ENCODE results near the gene CCR4. TPM values are rescaled to one million over a fixed set of nuclear protein-coding genes. Genes with fewer than 3 reads are reported as not detected.

The CCR4 gene
- total and polyA plus RNA-seq, 2 of the 13 experiments (the other 11 are each of a cell fraction or from before 2014, with no cell fraction given): 0.04 to 0.05 TPM

GRCh38 chr3:32969656-32970055 is 18.2 kb downstream of the CCR4 start (continued):
- TF ChIP-seq, protein P1, sequence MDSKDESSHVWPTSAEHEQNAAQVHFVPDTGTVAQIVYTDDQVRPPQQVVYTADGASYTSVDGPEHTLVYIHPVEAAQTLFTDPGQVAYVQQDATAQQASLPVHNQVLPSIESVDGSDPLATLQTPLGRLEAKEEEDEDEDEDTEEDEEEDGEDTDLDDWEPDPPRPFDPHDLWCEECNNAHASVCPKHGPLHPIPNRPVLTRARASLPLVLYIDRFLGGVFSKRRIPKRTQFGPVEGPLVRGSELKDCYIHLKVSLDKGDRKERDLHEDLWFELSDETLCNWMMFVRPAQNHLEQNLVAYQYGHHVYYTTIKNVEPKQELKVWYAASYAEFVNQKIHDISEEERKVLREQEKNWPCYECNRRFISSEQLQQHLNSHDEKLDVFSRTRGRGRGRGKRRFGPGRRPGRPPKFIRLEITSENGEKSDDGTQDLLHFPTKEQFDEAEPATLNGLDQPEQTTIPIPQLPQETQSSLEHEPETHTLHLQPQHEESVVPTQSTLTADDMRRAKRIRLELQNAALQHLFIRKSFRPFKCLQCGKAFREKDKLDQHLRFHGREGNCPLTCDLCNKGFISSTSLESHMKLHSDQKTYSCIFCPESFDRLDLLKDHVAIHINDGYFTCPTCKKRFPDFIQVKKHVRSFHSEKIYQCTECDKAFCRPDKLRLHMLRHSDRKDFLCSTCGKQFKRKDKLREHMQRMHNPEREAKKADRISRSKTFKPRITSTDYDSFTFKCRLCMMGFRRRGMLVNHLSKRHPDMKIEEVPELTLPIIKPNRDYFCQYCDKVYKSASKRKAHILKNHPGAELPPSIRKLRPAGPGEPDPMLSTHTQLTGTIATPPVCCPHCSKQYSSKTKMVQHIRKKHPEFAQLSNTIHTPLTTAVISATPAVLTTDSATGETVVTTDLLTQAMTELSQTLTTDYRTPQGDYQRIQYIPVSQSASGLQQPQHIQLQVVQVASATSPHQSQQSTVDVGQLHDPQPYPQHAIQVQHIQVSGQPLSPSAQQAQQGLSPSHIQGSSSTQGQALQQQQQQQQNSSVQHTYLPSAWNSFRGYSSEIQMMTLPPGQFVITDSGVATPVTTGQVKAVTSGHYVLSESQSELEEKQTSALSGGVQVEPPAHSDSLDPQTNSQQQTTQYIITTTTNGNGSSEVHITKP (CRISPR knock-in tag; IDR thresholded peaks at IDR 0.05; ENCODE audit: low read depth): peak; percentile 37; the same call in 1 of the 2 replicates
- peak; percentile 61 for TF ChIP-seq SAP130 (CRISPR knock-in tag; IDR thresholded peaks at IDR 0.05; ENCODE audit: low read depth)
- TF ChIP-seq ZSCAN29 (CRISPR knock-in tag; conservative IDR thresholded peaks at IDR 0.05): no peak
- TF ChIP-seq ZNF770 (CRISPR knock-in tag; IDR thresholded peaks at IDR 0.05): no peak
- TF ChIP-seq RAD21 (CRISPR knock-in tag; IDR thresholded peaks at IDR 0.05): no peak
- peak; percentile 17 for TF ChIP-seq TEAD3 (CRISPR knock-in tag; optimal IDR thresholded peaks at IDR 0.05; ENCODE audit: borderline replicate concordance)
- TF ChIP-seq NFKBIZ (CRISPR knock-in tag; IDR thresholded peaks at IDR 0.05): no peak
- TF ChIP-seq ZNF724P (CRISPR knock-in tag; IDR thresholded peaks at IDR 0.05; ENCODE audit: borderline replicate concordance): no peak
- no peak for TF ChIP-seq NPAS2 (CRISPR knock-in tag; IDR thresholded peaks at IDR 0.05; ENCODE audit: borderline replicate concordance)
- TF ChIP-seq ZNF557 (CRISPR knock-in tag; IDR thresholded peaks at IDR 0.05): no peak
- TF ChIP-seq MEF2D (CRISPR knock-in tag; IDR thresholded peaks at IDR 0.05): no peak
- TF ChIP-seq, protein P2, sequence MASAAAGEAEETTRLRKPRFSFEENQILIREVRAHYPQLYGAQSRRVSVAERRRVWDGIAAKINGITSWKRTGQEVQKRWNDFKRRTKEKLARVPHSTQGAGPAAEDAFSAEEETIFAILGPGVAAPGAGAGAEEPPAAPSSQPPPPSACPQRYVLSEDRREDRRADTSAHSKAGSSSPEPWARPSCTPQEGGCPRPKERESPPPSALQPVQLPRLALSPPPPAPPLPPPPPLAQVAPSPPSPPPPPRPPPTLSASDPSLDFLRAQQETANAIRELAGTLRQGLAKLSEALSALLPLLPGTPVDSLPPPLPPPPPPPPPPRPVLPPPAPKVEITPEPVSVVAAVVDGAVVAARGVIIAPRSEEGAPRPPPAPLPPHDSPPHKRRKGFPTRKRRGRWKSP (CRISPR knock-in tag; IDR thresholded peaks at IDR 0.05): no peak
- TF ChIP-seq ZNF331 (CRISPR knock-in tag; IDR thresholded peaks at IDR 0.05): no peak
- TF ChIP-seq ZFP82 (CRISPR knock-in tag; IDR thresholded peaks at IDR 0.05; ENCODE audit: borderline replicate concordance): no peak
- no peak for TF ChIP-seq ZNF224 (CRISPR knock-in tag; IDR thresholded peaks at IDR 0.05)
- TF ChIP-seq NFIB (CRISPR knock-in tag; IDR thresholded peaks at IDR 0.05; ENCODE audit: borderline replicate concordance): no peak
- TF ChIP-seq, protein P3, sequence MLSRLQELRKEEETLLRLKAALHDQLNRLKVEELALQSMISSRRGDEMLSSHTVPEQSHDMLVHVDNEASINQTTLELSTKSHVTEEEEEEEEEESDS (CRISPR knock-in tag; IDR thresholded peaks at IDR 0.05; ENCODE audit: borderline replicate concordance): no peak
- no peak for TF ChIP-seq TRIM22 (IDR thresholded peaks at IDR 0.05)
- no peak for TF ChIP-seq ZSCAN25 (CRISPR knock-in tag; IDR thresholded peaks at IDR 0.05)

Measured in HepG2 (cell line).